ENCODE results near the gene DACT1.

The DACT1 gene

GRCh38 chr14:58635091-58635830 is 2.5 kb upstream of the DACT1 start:
- DNase-seq (ENCODE audit: insufficient read length, low spot score), result peak; percentile 47
- peak; percentile 84 for FAIRE-seq

GRCh38 chr14:58636129-58636528 is 1.6 kb upstream of the DACT1 start:
- DNase-seq (ENCODE audit: insufficient read length, low spot score), result no peak
- peak; percentile 75 for FAIRE-seq

- FAIRE-seq (no peak), DNase-seq (ENCODE audit: insufficient read length, low spot score) (no peak)
These were observed 747 bp upstream of the DACT1 start for GRCh38 chr14:58637040-58637390.

- FAIRE-seq, result peak; percentile 14
- DNase-seq (ENCODE audit: insufficient read length, low spot score), result no peak
These were observed 752 bp downstream of the DACT1 start for GRCh38 chr14:58638231-58639197.

- peak; percentile 72 for FAIRE-seq
These were observed 1.4 kb downstream of the DACT1 start for GRCh38 chr14:58639198-58639565.

GRCh38 chr14:58639842-58640484 is 2.2 kb downstream of the DACT1 start:
- DNase-seq (ENCODE audit: insufficient read length, low spot score), result peak; percentile 25
- FAIRE-seq, result peak; percentile 82

More at GRCh38 chr14:58639198-58639565, 1.4 kb downstream of the DACT1 start:
- no peak for DNase-seq (ENCODE audit: insufficient read length, low spot score)

GRCh38 chr14:58640959-58641358 is 3.2 kb downstream of the DACT1 start:
- peak; percentile 47 for FAIRE-seq
- DNase-seq (ENCODE audit: insufficient read length, low spot score), result no peak

- DNase-seq (ENCODE audit: insufficient read length, low spot score), result no peak
- no peak for FAIRE-seq
These were observed 3.7 kb downstream of the DACT1 start for GRCh38 chr14:58641509-58641908.

GRCh38 chr14:58643366-58643765 is 5.6 kb downstream of the DACT1 start:
- DNase-seq (ENCODE audit: insufficient read length, low spot score) (no peak), FAIRE-seq (no peak)

- FAIRE-seq (no peak), DNase-seq (ENCODE audit: insufficient read length, low spot score) (no peak)
These were observed 7.9 kb downstream of the DACT1 start for GRCh38 chr14:58645641-58646040.

GRCh38 chr14:58646479-58646878 is 8.7 kb downstream of the DACT1 start:
- FAIRE-seq (no peak), DNase-seq (ENCODE audit: insufficient read length, low spot score) (no peak)

GRCh38 chr14:58647777-58648176 is 10.0 kb downstream of the DACT1 start:
- DNase-seq (ENCODE audit: insufficient read length, low spot score), result no peak
- no peak for FAIRE-seq

- DNase-seq (ENCODE audit: insufficient read length, low spot score) (no peak), FAIRE-seq (no peak)
These were observed 13.1 kb downstream of the DACT1 start for GRCh38 chr14:58650857-58651256.

GRCh38 chr14:58656671-58657411 is 19.1 kb downstream of the DACT1 start:
- DNase-seq (ENCODE audit: insufficient read length, low spot score) (no peak), FAIRE-seq (no peak)

- DNase-seq (ENCODE audit: insufficient read length, low spot score) (no peak), FAIRE-seq (no peak)
These were observed 21.3 kb downstream of the DACT1 start for GRCh38 chr14:58659061-58659460.

GRCh38 chr14:58659846-58660245 is 22.1 kb downstream of the DACT1 start:
- FAIRE-seq, result no peak
- DNase-seq (ENCODE audit: insufficient read length, low spot score), result no peak

- no peak for DNase-seq (ENCODE audit: insufficient read length, low spot score)
- no peak for FAIRE-seq
These were observed 22.6 kb downstream of the DACT1 start for GRCh38 chr14:58660407-58660806.

- DNase-seq (ENCODE audit: insufficient read length, low spot score), result no peak
- FAIRE-seq, result no peak
These were observed 24.3 kb downstream of the DACT1 start for GRCh38 chr14:58662018-58662417.

- DNase-seq (ENCODE audit: insufficient read length, low spot score) (no peak), FAIRE-seq (no peak)
These were observed 25.0 kb downstream of the DACT1 start for GRCh38 chr14:58662759-58663158.

GRCh38 chr14:58663494-58664111 is 25.8 kb downstream of the DACT1 start:
- FAIRE-seq, result no peak
- DNase-seq (ENCODE audit: insufficient read length, low spot score), result no peak

Measured in GM19239 (cell line).